GM12878 (cell line): ENCODE results near the gene VTI1A. TPM values are rescaled to one million over a fixed set of nuclear protein-coding genes. Genes with fewer than 3 reads are reported as not detected.

Experiments used
- ATAC-seq: fragments of 200-7000 bp; cut with Tn5 transposase; 3 replicates; pipeline ENCODE4 v1.9.1; 2020; ENCODE audit warnings: mild to moderate bottlenecking, moderate library complexity
- BruUV-seq: library from RNA; stranded (reverse); fragments of 400-500 nt; replicated peaks from 2 replicates; lab custom pipeline; 2021; lab: Mats Ljungman, UMichigan
- CTCF ChIA-PET: fragments of 300-600 bp; sonication (Branson Sonifier 250); formaldehyde crosslinking; extraction: SDS; loops from one replicate; lab custom pipeline; 2021; ENCODE audit warnings: inconsistent platforms; lab: Yijun Ruan, JAX
- POLR2A ChIA-PET: fragments of 350-600 bp; formaldehyde crosslinking; extraction: SDS; loops from one replicate; lab custom pipeline; 2021; ENCODE audit warnings: inconsistent platforms; lab: Charles Lee
- RAD21 ChIA-PET: fragments of 300-600 bp; sonication (Branson Sonifier 250); formaldehyde crosslinking; loops from one replicate; lab custom pipeline; 2023; ENCODE audit warnings: antibody characterized with exemption; ENCODE audit not compliant: unreplicated experiment; lab: Charles Lee
- SMC1A ChIA-PET: fragments of 300-600 bp; sonication (Branson Sonifier 250); formaldehyde crosslinking; loops from one replicate; lab custom pipeline; 2023; ENCODE audit not compliant: unreplicated experiment, uncharacterized antibody; lab: Charles Lee
- DNase-seq: peaks from one replicate; pipeline ENCODE4 v3.0.0-alpha.2; 2011; ENCODE audit warnings: low read depth, low spot score
- FAIRE-seq: peaks from 3 replicates; lab custom pipeline; 2011; peaks lifted over from hg19 to GRCh38; lab: Jason Lieb, UNC
- H2AFZ ChIP-seq: 2 replicates; pipeline ENCODE4 v1.6.0; 2011; ENCODE audit warnings: low read depth, low read length, control low read depth; ENCODE audit not compliant: control insufficient read depth
- H3K27ac ChIP-seq: 2 replicates; pipeline ENCODE4 v1.5.1; 2011; ENCODE audit warnings: control low read depth; ENCODE audit not compliant: control insufficient read depth, insufficient read depth
- H3K27me3 ChIP-seq, 2 experiments: replicated peaks in 1 of 2; 2 replicates each; pipeline versions ENCODE4 v1.6.0 to v1.6.1; 2011; ENCODE audit warnings: low read length in 1 of 2; ENCODE audit not compliant: control insufficient read depth in 2 of 2, insufficient read depth in 2 of 2
- H3K36me3 ChIP-seq, 2 experiments: 2 replicates each; pipeline ENCODE4 v1.5.1; 2011; ENCODE audit warnings: low read length in 1 of 2; ENCODE audit not compliant: control insufficient read depth in 2 of 2, insufficient read depth in 2 of 2
- H3K4me1 ChIP-seq: 2 replicates; pipeline ENCODE4 v1.6.1; 2011; ENCODE audit warnings: mild to moderate bottlenecking, low read length, moderate library complexity, mixed read lengths; ENCODE audit not compliant: control insufficient read depth, insufficient read depth
- H3K4me2 ChIP-seq: 2 replicates; pipeline ENCODE4 v1.6.0; 2011; ENCODE audit warnings: control low read depth; ENCODE audit not compliant: control insufficient read depth, insufficient read depth
- H3K4me3 ChIP-seq: fragments of 200-600 bp; sonication (generic); 2 replicates; pipeline ENCODE4 v1.5.1; 2016
- H3K79me2 ChIP-seq: 2 replicates; pipeline ENCODE4 v1.6.0; 2011; ENCODE audit warnings: low read length; ENCODE audit not compliant: control insufficient read depth, insufficient read depth
- H3K9ac ChIP-seq: 2 replicates; pipeline ENCODE4 v1.8.0; 2011; ENCODE audit warnings: low read length, control low read depth, mixed read lengths; ENCODE audit not compliant: control insufficient read depth, insufficient read depth
- H3K9me3 ChIP-seq: replicated peaks from 3 replicates; pipeline ENCODE4 v1.5.1; 2011; ENCODE audit warnings: mild to moderate bottlenecking, low read length; ENCODE audit not compliant: control insufficient read depth, insufficient read depth
- H4K20me1 ChIP-seq: 2 replicates; pipeline ENCODE4 v1.6.0; 2011; ENCODE audit not compliant: control insufficient read depth, insufficient read depth
- FOS ChIP-seq: IDR thresholded peaks from 3 replicates; pipeline ENCODE4 v1.6.1; 2011; ENCODE audit warnings: borderline replicate concordance; ENCODE audit not compliant: insufficient read length; ENCODE audit errors: extremely low read depth
- SREBF1 ChIP-seq: IDR thresholded peaks from 2 replicates; pipeline ENCODE4 v1.6.1; 2012; ENCODE audit warnings: mild to moderate bottlenecking, low read length
- WGBS: methylation state at CpG from one replicate; pipeline ENCODE4 v1.1.6; 2016; ENCODE audit warnings: low lambda C conversion rate; ENCODE audit not compliant: insufficient replicate concordance, insufficient coverage; ENCODE audit errors: missing lambda C conversion rate; 5-methylcytosine and 5-hydroxymethylcytosine counted together
- in situ Hi-C: fragments of 300-500 bp; cut with MboI; formaldehyde crosslinking; loops from 9 replicates; pipeline ENCODE4 v1.14.3; 2018; ENCODE audit warnings: mixed read lengths
- intact Hi-C: fragments of 100-400 bp; cut with micrococcal nuclease; formaldehyde crosslinking; loops from one replicate; pipeline ENCODE4 v1.14.2; 2022; ENCODE audit not compliant: unreplicated experiment
- polyA plus RNA-seq, 11 experiments: library from polyadenylated mRNA; depleted of rRNA in 4 of 11; unstranded in 6 of 11; stranded (reverse) in 5 of 11; fragments of >200 nt; fragmentation: Nextera tagmentation in 4 of 11; fragmentation: Illumina TruSeq in 1 of 11; extraction: Ambion mirVana in 4 of 11; extraction: Trizol in 1 of 11; gene quantifications; 1 replicate in 1 of 11; 2 replicates in 10 of 11; pipeline versions ENCODE4 v1.2.1 to v1.2.3, GENCODE V29; 2011 to 2016; ENCODE audit warnings: inconsistent platforms in 2 of 11, missing spikeins in 2 of 11, low read depth in 1 of 11
- total RNA-seq, 4 experiments: library from RNA; depleted of rRNA in 3 of 4; stranded (reverse); fragments of >200 nt in 3 of 4; fragmentation: Illumina TruSeq in 1 of 4; extraction: Trizol in 1 of 4; gene quantifications; 2 replicates each; pipeline versions ENCODE4 v1.2.1 to v1.2.3, GENCODE V29; 2013 to 2021
- TF ChIP-seq, protein P1 (sequence below): IDR thresholded peaks from 2 replicates; pipeline ENCODE4 v1.6.1; 2012; ENCODE audit warnings: improper control_type of control experiment, low read depth, low read length; ENCODE audit not compliant: insufficient replicate concordance
- TF ChIP-seq, protein P2 (sequence below): fragments of 450-650 bp; IDR thresholded peaks from 2 replicates; pipeline ENCODE4 v1.6.1; 2017; ENCODE audit warnings: mild to moderate bottlenecking, moderate library complexity

Gene VTI1A
- total and polyA plus RNA-seq, 10 of the 15 experiments (the other 5 are each of a cell fraction or from before 2014, with no cell fraction given): 12.4 to 43.2 (median 27.5) TPM

DNA sequence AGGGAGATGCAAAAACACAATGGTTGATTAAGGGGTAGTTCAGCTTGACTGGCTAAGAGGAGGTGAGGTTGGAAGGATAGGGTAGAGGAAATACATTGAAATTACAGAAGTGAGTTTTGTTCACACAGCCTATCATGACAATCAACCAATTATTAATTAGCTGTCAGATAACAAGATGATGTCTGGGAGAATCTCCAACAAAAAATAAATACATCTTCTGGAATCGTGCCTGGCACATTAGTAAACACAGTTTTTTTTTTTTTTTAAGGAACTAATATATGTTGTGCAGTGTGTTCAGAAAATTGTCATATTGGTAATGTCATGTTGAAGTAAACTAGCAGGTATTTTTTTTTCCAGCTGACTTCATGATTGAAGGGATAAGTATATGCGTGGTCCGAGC lies 171.8 kb downstream of the VTI1A start:
- FAIRE-seq (no peak), DNase-seq (no peak), ATAC-seq (no peak)
- Histone ChIP-seq H3K27me3 (no peaks in the 10 kb centered on the region), H3K79me2 (no peaks in the 10 kb centered on the region), H2AFZ (no peak overlapping the region), H3K9ac (no peak overlapping the region), H3K4me1 (no peaks in the 10 kb centered on the region), H3K27ac (no peak overlapping the region), H3K4me3 (no peak overlapping the region), H3K36me3 (no peaks in the 10 kb centered on the region), H3K4me2 (no peak overlapping the region), H4K20me1 (no peaks in the 10 kb centered on the region), H3K9me3 (no peaks in the 10 kb centered on the region; the same call in 2 of the 3 replicates)
- CTCF ChIA-PET: no interaction called here
- TF ChIP-seq, protein P1, sequence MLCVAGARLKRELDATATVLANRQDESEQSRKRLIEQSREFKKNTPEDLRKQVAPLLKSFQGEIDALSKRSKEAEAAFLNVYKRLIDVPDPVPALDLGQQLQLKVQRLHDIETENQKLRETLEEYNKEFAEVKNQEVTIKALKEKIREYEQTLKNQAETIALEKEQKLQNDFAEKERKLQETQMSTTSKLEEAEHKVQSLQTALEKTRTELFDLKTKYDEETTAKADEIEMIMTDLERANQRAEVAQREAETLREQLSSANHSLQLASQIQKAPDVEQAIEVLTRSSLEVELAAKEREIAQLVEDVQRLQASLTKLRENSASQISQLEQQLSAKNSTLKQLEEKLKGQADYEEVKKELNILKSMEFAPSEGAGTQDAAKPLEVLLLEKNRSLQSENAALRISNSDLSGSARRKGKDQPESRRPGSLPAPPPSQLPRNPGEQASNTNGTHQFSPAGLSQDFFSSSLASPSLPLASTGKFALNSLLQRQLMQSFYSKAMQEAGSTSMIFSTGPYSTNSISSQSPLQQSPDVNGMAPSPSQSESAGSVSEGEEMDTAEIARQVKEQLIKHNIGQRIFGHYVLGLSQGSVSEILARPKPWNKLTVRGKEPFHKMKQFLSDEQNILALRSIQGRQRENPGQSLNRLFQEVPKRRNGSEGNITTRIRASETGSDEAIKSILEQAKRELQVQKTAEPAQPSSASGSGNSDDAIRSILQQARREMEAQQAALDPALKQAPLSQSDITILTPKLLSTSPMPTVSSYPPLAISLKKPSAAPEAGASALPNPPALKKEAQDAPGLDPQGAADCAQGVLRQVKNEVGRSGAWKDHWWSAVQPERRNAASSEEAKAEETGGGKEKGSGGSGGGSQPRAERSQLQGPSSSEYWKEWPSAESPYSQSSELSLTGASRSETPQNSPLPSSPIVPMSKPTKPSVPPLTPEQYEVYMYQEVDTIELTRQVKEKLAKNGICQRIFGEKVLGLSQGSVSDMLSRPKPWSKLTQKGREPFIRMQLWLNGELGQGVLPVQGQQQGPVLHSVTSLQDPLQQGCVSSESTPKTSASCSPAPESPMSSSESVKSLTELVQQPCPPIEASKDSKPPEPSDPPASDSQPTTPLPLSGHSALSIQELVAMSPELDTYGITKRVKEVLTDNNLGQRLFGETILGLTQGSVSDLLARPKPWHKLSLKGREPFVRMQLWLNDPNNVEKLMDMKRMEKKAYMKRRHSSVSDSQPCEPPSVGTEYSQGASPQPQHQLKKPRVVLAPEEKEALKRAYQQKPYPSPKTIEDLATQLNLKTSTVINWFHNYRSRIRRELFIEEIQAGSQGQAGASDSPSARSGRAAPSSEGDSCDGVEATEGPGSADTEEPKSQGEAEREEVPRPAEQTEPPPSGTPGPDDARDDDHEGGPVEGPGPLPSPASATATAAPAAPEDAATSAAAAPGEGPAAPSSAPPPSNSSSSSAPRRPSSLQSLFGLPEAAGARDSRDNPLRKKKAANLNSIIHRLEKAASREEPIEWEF: no peak
- TF ChIP-seq, protein P2, sequence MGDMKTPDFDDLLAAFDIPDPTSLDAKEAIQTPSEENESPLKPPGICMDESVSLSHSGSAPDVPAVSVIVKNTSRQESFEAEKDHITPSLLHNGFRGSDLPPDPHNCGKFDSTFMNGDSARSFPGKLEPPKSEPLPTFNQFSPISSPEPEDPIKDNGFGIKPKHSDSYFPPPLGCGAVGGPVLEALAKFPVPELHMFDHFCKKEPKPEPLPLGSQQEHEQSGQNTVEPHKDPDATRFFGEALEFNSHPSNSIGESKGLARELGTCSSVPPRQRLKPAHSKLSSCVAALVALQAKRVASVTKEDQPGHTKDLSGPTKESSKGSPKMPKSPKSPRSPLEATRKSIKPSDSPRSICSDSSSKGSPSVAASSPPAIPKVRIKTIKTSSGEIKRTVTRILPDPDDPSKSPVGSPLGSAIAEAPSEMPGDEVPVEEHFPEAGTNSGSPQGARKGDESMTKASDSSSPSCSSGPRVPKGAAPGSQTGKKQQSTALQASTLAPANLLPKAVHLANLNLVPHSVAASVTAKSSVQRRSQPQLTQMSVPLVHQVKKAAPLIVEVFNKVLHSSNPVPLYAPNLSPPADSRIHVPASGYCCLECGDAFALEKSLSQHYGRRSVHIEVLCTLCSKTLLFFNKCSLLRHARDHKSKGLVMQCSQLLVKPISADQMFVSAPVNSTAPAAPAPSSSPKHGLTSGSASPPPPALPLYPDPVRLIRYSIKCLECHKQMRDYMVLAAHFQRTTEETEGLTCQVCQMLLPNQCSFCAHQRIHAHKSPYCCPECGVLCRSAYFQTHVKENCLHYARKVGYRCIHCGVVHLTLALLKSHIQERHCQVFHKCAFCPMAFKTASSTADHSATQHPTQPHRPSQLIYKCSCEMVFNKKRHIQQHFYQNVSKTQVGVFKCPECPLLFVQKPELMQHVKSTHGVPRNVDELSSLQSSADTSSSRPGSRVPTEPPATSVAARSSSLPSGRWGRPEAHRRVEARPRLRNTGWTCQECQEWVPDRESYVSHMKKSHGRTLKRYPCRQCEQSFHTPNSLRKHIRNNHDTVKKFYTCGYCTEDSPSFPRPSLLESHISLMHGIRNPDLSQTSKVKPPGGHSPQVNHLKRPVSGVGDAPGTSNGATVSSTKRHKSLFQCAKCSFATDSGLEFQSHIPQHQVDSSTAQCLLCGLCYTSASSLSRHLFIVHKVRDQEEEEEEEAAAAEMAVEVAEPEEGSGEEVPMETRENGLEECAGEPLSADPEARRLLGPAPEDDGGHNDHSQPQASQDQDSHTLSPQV: no peak
- TF ChIP-seq SREBF1: no peak
- no peak for TF ChIP-seq FOS
- in situ Hi-C loops (no loop called here), intact Hi-C loops (no loop called here)
- WGBS: 100% methylated on average over 3 of the region's 3 CpGs
- POLR2A ChIA-PET: no interaction called here
- BruUV-seq: no TSS peak
- SMC1A ChIA-PET: no interaction called here
- RAD21 ChIA-PET: no interaction called here
